Activated CD4-positive, alpha-beta T cell treated with anti-CD3 and anti-CD28 coated beads, Interleukin-2, amount 50 U/mL, for 16 hours (primary cell): ENCODE measurements around the gene BFAR.
"Not testable (repeated sequence)": the region's sequence is repeated elsewhere in the genome, so short reads cannot be mapped to it uniquely, and the experiment has no call there.

Experiments used
- DNase-seq: peaks from one replicate; pipeline ENCODE4 v3.0.0-alpha.2; 2020

The BFAR gene, protein sequence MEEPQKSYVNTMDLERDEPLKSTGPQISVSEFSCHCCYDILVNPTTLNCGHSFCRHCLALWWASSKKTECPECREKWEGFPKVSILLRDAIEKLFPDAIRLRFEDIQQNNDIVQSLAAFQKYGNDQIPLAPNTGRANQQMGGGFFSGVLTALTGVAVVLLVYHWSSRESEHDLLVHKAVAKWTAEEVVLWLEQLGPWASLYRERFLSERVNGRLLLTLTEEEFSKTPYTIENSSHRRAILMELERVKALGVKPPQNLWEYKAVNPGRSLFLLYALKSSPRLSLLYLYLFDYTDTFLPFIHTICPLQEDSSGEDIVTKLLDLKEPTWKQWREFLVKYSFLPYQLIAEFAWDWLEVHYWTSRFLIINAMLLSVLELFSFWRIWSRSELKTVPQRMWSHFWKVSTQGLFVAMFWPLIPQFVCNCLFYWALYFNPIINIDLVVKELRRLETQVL

DNA sequence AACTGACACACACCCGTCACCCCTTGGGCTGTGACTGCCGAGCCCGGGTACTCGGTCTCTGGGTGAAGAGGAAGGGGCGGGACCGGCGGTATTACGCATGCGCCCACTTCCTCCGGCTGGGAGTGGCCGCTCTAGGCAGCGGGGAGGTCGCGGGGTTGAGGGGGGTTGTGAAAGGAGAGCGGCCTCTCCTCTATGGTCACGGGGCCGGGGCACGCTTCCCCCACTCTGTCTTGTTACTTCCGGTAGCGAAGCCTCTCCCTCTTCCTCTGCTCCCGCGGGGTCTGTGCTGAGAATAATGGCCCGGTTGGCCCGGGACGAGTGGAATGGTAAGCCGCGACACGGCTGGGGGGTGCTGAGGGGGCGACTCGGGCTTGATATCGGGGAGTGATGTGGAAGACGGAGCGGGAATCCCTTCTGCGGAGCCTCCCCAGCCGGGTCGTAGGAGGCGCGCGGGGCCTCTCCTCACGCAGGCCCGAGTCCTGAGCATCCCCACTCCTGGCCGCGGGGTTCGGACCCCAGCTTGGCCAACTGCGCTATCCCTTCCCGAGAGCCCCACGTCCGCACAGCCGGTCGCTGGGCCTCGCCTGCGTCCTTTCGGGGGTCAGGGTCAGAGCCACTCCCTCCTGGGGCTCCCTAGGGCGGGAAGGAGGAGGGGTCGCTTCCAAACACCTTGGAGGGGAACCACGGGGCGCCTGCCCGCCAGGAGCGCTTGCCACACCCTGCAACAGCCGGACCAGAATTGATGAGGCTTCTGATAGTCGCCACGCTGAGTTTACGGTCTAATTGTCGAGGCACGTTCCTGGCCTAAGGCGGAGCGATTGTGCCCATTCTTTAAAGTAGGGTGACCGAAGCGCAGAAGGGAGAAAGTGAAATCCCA is at the start of gene BFAR:
Gene BFAR (plus strand): TSS at position 259 of the 877 bp plus-strand sequence. CDS start 11,396 bp downstream, outside the sequence.
- DNase-seq = peak; percentile 99

DNA sequence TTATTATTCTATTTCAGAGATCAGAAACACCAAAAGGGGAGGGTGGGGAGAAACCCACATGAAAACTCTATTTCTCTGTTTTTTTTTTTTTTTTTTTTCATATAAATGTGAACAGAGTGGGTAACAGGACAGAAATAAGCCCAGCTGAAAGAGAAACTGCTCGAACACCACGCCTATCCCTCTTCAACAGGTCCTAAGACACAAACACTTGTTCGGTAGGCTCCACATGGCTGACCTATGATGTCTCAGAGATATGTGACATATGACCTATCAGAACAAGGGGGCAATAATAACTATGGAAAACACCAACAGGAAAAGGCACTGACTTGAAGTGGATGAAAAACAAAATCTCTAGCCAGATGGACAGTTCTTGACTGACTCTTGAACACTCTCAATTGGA is 47.5 kb upstream of the BFAR start:
- DNase-seq = no peak

DNA sequence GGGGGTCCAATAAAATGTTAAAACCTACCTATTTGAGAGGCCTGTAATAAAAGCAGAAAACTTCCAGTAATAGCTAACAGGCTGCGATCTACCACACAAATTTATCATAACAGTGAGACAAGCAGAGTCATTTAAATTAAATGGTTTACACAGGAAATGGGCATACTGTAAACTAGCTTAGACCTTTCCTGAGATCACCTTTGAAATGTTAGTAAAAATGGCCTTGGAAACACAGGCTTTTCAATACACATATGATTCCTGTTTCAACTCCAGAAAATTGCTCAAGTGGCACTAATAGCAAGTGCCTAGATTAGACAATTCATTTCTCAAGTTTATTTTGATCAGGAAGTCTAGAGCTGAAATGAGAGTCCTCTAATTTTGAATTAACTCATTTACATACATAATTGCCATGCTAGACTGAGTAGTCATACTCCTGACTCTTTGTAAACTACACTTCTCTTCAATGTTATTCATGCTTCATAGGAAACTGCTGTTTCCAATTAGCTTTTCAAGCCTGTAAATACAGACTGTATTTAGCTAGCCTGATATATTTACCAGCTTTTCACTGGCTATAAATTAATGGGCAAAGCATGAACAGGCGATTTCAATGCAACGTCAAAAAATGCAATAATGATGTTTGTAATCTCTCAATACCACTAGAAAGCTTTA is 46.0 kb upstream of the BFAR start:
- DNase-seq = no peak

DNA sequence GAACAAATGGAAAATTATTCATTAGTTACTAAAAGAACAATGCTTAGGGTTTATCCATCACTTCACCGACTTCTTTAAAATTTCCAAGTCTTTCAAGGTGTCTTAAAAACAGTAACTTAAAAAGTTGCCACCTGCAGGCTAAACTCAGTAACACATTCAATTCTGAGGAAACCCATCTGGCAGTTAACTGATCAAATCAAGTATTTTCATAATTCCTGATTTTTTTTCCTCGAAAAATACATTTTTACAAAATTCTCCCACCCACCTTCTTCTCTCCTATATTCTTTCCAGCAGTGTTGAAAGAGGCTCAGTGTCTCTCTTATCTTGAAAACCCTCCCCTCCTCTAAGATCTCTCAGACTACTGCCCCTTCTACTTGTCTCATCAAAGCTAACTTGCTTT is 32.6 kb upstream of the BFAR start:
- DNase-seq = no peak

DNA sequence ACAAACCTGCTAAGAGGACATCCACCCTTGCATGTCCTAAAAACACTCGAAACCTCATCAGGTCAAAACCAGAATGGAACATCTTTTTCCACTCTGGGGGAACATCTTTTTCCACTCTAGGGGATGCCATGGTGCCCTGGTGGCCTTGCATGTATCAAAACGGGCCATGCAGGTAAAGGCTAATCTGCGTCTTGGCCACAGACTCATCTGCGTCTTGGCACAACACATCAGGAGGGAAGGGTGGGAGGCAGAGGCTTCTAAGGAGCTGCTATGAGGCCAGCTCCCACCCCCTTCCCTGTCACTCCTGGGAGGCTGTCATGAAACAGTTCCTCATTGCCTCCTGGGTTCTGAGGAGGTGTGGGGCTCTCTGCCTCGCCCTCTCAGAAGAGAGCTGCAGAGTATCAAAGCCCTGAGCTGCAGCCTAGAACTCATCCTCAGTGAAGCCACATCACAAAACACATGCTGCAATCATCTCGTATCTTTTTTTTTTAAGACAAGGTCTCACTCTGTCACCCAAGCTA is 30.2 kb upstream of the BFAR start:
- DNase-seq = no peak

DNA sequence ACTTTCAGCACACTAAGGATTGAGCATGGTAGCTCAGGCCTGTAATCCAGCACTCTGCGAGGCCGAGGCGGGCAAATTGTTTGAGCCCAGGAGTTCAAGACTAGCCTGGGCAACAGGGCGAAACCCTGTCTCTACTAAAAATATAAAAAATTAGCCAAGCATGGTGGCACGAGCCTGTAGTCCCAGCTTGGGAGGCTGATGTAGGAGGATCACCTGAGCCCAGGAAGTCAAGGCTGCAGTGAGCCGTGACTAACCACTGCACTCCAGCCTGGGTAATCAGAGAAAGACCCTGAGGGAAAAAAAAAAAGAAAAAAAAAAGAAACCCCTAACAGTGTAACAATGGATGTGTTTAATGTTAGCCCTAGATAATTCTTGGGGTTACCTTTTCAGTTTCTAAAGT is 26.6 kb upstream of the BFAR start:
- DNase-seq = no peak

DNA sequence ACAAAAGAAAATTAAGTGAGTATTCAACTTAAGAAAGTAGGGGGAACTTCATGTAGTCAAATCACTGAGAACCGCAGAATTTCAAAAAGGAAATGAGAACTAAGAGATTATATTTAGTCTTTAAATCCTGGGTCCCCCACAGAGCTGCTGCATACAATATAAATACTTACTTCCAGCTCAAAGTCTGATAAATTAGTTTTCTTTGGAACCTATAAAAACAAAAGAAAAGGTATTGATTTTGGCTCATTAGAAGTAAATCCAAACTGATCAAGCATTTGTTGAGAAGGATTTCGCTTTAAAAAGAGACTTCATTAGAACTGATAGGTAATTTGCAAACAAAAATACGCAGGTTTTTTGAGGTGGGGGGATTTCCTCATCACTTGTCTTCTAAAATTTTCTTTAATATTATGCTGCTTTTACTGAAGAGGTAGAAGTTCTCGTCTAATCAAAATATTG is 24.6 kb upstream of the BFAR start:
- no peak for DNase-seq

DNA sequence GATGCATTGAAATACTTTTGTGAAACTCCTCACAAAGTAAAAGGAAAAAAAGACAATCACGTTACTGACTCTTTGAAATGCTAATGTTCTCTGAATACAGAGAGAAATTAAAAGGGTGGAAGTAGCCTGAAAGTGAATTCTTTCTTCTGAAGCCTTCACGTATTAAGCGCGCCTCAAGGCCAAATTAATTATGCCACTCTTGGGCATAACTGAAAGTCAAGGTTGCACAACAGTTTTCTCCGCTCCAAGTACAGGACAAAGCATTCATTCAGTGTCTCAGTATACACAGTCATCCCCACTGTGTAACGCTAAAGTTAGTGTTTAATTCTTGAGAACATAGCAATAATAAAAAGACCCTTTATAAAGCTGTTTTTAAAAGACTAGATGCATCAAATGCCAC is 24.1 kb upstream of the BFAR start:
- no peak for DNase-seq

DNA sequence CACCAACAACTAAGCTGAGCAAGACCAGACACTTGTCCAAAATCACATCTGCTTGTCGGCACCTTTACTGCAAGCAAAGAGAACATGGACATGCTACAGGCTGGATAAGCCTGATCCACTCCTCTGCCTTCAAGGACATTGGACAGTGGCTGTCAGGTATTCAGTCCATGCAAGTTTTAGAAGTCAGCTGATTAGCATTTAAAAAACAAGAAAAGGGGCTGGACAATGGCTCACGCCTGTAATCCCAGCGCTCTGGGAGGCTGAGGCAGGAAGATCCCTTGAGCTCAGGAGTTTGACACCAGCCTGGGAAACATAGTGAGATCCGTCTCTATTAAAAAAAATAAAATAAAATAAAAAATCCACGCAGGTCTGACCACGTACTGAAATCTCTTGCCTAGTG is 23.0 kb upstream of the BFAR start:
- no peak for DNase-seq

DNA sequence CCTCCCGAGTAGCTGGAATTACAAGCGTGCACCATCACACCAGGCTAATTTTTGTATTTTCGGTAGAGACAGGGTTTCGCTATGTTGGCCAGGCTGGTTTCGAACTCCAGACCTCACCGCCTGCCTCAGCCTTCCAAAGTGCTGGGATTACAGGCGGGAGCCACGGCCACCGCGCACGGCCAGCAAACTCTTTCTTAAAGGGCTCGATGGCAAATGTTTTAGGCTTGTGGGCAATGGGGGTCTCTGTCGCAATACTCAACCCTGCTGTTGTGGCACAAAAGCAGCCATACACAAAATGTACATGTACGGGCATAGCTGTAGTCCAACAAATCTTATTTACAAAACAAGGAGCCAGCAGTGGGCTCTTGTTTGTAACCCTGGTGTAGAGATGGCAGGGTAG is 21.1 kb upstream of the BFAR start:
- DNase-seq = no peak

DNA sequence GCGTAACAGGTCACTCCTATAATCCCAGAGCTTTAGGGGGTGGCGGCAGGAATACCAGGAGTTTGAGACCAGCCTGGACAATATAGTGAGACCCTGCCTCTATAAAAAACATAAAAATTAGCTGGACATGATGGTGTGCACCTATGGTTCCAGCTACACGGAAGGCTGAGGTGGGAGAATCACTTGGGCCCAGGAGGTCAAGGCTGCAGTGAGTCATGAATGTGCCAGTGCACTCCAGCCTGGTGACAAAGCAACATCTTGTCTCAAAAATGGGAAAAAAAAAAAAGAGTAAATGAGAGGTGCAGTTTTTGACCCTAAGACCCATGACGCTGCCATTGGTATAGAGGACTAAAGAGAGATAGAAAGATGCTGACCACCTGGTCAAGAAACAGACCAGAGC is 18.8 kb upstream of the BFAR start:
- DNase-seq = no peak

DNA sequence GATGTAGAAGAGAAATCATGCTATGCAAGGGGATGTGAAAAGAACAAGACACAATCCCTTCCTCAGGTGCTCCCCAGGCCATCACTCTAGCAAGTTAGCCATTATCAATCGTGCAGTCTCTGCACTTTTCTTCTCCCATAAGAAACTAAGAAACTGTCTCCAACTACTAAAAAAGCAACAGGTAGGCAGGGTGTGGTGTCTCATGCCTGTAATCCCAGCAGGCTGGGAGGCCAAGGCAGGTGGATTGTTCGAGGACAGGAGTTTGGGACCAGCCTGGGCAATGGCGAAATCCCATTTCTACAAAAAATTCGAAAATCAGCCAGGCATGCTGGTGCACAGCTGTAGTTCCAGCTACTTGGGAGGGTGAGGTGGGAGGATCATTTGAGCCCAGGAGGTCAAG is 16.5 kb upstream of the BFAR start:
- DNase-seq = no peak

DNA sequence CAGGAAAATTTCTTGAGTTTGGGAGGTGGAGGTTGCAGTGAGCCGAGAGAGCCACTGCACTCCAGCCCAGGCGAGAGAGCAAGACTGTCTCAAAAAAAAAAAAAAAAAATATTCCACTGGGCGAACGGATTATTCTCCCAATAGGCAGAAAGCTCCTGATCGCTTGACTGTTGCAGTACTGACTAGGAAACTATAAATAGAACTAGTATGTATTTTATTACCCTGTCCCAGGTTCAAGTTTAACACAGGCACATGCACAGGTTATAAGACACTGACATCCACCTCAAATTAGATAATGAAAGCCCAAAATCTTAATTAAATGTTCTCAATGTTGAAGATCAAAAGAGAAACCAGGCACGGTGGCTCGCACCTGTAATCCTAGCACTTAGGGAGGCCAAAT is 14.2 kb upstream of the BFAR start:
- DNase-seq = no peak

DNA sequence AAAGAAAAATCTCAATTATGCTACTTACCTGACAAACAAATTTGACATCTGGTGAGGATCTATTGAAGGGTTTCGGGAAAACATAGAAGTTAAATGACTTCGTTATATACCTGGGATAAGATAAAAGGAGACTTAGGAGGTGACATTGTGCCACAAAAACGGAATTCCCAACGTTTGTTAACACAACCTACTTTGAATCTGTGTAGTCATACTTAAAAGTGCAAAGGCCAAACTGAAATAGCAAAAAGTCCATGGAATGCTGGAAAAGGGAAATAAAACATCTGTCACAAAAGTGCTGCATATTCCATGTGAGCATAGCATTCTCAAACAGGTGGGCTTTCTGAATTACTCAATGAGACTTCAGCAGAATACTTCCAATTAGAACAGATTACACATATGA is 5.7 kb upstream of the BFAR start:
- no peak for DNase-seq

DNA sequence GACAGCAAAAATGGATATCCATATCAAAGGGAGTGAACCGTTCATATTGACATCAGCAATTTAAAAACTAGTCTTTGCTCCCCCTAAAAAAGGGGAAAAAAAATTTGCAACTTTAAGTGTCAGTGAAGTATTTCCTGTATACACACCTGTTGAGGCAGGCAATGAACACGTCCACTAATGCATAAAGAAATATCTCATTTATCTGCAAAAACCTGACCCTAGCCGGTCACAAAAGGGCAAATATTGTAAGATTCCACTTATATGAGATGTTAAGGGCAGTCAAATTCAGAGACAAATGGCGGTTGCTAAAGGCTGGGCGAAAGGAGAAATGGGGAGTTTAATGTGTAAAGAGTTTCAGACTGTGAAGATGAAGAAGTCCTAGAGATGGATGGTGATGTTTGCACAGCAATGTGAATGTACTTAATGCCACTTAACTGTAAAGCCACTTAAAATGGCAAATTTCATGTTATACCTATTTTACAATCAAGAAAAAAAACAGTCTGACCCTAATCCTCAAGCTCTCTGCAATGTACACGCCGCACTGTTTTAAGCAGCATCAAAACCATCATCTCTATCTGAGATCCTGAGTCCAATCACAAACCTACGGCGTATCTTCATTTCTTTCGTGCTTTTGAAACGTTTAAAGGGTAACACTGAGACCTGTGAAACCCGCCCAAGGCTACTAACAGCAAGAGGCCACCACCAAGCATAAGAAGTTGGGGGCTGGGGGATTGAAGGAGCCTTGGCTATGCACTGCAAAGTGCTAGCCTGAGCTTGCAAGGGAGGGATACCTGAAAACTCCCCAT is 3.7 kb upstream of the BFAR start:
- DNase-seq = peak; percentile 10

DNA sequence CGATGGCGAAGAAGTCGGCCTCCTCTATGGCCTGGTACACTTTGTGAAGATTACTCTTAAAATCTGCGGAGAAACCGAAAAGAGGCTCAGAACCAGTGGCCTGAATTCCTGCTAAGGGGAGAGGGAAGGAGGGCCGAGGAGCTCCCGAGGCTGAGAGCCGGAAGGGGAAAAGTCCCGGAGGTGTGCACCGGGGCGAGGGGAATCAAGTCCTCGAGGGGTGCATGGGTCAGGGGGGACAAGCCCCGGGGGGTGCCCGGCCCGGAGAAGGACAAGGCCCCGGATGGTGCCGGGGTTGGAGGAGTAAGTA is 3.2 kb upstream of the BFAR start:
- DNase-seq = peak; percentile 24

DNA sequence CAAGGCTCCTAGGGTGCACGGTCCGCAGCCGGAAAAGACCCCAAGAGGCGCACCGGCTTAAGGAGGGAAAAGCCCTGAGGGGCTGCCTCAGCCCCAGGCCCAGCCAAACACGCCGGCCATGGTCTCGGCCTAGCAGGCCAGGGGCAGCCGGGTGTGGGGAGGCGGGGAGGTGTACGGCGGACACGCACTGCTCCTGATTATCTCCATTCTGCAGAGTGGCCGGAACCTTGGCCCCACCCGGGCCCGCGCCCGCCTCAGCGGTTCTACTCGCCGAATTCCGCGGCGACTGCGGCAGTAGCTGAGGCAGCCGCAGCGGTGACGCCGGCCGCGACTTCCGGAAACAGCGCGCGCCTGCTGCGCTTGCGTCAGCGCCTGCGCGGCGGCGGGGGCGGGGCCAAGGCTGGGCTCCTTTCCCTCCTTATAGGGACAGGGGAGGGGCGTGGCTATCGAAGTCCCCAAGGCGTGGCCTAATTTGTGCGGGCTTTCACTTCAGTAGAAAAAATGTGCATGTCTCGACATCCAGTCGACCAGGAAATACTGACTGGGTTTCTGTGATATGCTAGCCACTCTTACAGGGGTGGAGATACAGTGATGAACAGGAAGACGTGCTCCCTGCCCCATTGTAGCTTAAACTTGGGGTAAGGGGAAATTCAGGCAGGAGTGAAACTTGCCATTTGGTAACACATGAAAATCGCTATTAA is 2.7 kb upstream of the BFAR start, which contains the start of gene PARN:
Gene PARN (minus strand): TSS at position 342 of the 701 bp plus-strand sequence. CDS start 135 bp downstream, at position 207.
- peak; percentile 98 for DNase-seq

DNA sequence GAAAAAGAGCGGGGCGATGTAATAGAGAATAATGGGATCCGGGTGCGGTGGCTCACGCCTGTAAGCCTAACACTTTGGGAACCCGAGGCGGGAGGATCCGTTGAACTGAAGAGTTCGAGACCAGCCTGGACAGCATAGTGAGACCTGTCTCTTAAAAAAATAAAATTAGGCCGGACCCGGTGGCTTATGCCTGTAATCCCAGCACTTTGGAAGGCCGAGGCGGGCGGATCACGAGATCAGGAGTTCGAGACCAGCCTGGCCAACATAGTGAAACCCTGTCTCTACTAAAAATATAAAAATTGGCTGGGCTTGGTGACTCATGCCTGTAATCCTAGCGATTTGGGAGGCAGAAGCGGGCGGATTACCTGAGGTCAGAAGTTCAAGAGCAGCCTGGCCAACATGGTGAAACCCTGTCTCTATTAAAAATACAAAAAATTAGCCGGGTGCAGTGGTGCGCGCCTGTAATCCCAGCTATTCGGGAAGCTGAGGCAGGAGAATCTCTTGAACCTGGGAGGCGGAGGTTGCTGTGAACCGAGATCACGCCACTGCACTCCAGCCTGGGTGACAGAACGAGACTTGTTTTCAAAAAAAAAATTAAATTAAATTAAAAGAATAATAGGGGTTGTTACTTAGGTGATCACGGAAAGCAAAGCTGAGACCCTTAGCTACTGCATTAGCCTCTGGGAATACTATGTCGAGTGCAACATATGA is 2.0 kb upstream of the BFAR start:
- not testable (repeated sequence) for DNase-seq

DNA sequence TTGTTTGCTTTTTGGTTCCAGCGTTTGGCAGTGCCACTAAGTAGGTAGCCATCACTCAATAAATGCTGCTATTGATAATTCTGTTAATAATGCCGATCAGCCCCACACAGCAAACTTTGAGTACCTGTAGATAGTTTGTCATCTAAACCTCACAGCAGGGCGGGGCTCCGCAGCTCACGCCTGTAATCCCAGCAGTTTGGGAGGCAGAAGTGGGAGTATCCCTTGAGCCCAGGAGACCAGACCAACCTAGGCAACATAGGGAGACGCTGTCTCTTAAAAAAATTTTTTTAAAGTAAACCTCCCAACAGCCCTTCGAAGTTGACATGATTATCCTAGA is 1.6 kb downstream of the BFAR start:
- no peak for DNase-seq

DNA sequence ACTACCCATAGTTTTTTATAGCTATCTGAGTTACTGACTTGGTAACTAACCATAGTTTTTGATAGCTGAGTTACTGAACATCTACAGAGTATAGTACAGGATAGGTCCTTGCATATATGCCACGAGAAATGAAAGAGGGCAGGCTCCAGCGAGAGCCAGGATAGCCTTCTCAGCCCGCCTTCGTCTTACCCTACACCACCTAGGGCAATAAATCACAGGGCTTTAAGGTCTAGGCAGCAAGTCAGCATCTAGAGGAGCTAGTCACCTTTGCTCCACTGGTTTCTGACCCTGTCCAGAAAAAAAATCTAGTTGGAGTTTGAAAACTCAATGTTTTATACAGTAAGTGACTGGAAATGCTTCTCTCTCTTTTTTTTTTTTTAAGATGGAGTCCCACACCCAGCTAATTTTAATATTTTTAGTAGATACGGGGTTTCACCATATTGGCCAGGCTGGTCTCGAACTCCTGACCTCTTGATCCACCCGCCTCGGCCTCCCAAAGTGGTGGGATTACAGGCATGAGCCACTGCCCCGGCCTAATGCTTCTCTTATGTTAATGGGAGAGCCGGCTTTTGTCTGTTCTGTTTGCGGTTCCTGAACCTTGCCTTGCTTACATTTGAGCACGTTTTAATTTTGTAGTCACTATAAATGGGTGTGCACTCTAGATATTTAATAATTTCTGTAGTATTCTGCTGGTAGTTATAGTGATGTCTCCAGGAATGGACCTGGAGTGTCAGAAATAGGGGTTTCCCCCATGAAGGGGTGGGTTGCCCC is 2.8 kb downstream of the BFAR start:
- DNase-seq = no peak
